IPS-11a (cell line): ENCODE results near the gene HPS1.
A peak's percentile ranks its signal among the peaks of the same experiment; 100 is the strongest.

Experiments
- H3K4me3 ChIP-seq: one replicate; pipeline ENCODE4 v1.5.1; 2013; ENCODE audit warnings: low read depth, low read length, control low read depth

Gene HPS1

DNA sequence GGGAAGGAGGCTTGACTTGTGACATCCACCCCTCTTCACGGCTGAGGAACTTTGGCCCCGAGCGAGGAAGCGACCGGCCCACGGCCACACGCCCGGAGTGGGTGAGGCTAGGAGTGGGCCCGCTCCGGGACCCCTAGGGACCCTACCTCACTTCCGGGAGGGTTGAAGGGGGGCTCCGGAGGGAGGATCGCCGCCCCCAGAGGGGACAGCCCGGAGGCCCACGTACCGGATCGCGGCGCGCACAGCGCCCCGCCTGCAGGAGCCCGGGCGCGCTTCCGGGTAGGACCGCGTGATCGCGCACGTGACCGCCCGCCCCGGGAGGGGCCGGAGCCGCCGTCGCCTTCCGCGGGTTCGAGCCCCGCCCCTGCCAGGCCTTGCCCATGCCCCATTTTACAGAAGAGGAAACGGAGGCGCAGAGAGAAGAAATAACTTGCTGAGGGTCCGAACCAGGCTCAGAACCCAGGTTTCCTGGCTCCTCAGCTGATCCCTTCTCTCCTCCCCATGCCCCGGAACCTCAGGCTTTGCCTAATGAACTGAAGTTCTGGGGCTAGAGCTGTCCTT lies at the start of gene HPS1:
Gene HPS1, minus strand, starts transcription at position 275 of the 561 bp plus-strand sequence. CDS start 3,695 bp downstream, outside the sequence.
- H3K4me3 ChIP-seq = peak within 1 kb of the TSS; percentile 62

- no peak overlapping the region for H3K4me3 ChIP-seq
These were observed 46.0 kb upstream of the HPS1 start for GRCh38 chr10:98492763-98493162.

DNA sequence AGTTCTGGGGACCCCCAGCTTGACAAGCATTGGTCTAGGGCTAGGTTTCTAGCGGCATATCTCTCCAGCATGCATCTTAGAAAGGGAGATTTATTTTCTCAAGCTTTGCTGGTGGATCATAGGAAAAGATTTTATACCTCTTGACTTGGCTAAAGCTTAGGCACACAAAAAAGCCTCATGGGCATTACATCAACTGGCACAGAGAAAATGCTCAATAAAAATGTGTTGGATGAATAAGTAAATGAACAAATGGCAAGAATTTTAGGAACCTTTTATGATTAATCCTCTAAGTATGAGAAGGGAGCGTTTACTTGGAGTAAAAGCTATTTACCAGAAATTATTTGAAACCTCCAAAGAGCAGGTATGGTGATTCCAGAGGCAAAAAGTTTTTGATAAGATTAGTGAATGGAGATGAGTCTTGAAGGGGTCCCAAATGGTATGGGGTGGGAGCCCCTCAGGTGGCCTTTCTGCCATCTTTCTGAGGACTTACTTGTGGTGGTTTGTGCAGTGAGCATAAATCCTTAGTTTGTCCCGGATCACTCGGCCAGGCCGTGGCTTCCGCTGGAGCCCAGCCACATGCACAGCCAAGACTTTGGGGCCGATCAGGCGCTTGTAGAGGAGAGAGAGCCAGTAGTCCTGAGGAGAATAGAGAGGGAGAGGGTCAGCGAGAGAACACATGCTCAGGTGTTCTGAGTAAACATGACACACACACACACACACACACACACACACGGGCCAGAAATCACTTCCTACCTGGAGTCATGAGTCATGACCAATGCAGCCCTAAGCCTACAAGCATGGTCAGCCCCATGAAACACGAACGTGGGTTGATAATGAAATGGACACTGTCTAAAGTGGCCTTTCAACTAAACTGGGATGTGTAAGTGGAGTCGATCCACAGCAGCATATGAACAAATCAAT lies 43.1 kb upstream of the HPS1 start:
- H3K4me3 ChIP-seq = no peak overlapping the region

DNA sequence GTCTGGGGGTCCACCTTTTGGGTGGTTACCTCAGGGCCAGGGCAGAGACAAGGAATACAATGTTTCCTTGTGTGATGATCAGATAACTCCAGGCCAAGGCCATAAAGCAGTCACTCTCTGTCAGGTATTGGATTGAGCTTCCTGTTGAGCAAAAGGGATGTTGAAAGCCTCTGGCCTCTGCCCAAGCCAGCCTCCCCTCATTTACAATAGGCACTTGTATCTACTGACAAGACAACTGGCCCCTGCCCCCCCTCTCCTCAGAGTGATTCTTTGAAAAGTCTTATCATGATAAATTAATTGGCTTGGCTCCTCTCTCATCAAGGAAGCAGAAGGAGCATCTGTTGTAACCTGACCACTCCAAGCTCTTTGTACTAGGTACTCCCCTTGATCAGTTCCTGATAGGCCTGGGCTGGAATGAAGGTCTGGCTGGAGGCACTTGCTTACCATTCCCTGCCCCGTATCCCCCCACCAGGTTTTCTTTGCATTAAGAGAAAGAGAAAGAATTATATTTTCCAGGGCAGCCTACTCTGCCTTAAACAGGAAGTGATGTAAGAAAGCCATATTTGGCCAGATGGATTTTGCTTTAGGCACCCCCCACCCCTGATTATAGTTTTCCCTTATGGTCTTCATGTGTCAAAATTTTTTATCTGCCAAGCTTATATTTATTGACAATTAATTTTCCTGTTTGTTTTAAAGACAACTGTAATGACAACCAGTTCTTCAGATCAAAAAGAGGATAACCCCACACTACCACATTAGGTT lies 42.1 kb upstream of the HPS1 start:
- no peak overlapping the region for H3K4me3 ChIP-seq

- H3K4me3 ChIP-seq = no peak overlapping the region
These were observed 40.9 kb upstream of the HPS1 start for GRCh38 chr10:98487649-98488048.

- H3K4me3 ChIP-seq = no peak overlapping the region
These were observed 39.7 kb upstream of the HPS1 start for GRCh38 chr10:98486421-98486820.

DNA sequence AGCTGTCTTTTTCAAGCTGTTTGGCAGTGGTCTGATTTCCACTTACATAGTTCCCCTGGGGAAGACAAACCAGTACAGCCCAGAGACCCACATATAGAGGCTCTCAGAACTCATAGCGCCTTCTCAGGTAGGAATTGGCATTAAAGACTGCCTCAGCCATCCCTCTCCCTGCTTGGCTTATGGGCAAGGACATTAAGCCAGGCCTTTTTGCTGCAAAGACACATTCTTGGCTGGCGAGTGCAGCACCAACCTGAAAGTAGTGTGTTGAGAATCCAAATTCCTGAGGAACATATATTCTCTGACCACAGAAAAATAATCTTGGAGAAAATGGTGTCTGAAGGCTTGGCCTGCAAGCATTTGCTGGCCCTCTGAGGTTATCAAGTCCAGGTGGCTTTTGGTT lies 39.2 kb upstream of the HPS1 start:
- H3K4me3 ChIP-seq = no peak overlapping the region

- no peak overlapping the region for H3K4me3 ChIP-seq
These were observed 36.9 kb upstream of the HPS1 start for GRCh38 chr10:98483658-98484057.

- no peak overlapping the region for H3K4me3 ChIP-seq
These were observed 35.4 kb upstream of the HPS1 start for GRCh38 chr10:98482096-98482495.

- H3K4me3 ChIP-seq = no peak overlapping the region
These were observed 34.7 kb upstream of the HPS1 start for GRCh38 chr10:98481404-98481945.

GRCh38 chr10:98478430-98479222 lies 31.9 kb upstream of the HPS1 start:
- H3K4me3 ChIP-seq = no peak overlapping the region

DNA sequence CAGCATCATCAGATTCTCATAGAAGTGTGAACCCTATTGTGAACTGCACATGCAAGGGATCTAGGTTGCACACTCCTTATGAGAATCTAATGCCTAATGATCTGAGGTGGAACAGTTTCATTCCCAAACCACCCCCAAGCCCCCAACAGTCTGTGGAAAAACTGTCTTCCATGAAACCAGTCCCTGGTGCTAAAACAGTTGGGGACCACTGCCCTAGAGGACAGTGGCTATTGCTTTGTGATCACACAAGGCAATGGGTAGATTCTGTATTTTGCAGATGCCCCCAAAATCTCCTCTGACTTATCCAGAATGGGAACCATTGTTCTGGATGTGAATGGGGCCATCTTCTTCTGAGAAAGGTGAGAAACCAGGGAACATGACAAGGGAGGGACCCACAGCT lies 31.1 kb upstream of the HPS1 start:
- H3K4me3 ChIP-seq = no peak overlapping the region

DNA sequence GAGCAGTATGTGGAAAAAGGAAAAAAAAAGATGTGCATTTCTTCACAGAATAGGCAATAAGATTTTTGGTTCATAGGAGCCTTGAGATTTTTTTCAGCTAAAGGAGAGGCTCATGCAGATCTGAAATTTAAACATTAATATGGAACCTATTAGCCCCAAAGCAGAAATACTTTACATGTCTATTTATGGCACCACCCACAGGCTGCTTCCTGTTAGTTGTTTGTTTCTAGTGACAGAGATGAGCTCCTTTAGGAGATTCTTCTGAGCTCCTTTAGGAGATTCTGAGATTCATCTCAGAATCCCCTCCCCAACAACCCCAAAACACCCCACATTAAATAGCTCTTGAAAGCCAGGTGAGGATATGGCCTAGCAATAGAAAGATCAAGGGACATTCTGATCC lies 27.9 kb upstream of the HPS1 start:
- no peak overlapping the region for H3K4me3 ChIP-seq

DNA sequence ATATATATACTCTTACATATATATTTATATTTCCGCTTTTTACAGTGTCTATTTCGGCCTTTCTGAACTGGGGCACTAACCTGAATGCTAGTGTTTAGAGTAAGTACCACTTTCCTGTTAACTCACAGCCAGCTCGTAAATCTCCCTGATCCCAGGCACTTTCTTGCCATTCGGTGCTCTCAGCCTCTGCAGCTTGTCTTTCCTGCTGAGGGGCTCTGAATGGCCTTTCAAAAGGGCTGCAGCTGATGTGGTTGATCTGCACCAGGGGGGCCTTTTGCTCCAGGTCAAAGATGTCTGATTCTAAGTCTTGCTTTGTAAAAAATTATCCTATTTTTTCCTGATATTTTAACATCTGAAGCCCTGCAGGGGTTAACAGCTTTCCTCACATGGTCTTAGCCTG lies 25.5 kb upstream of the HPS1 start:
- no peak overlapping the region for H3K4me3 ChIP-seq

DNA sequence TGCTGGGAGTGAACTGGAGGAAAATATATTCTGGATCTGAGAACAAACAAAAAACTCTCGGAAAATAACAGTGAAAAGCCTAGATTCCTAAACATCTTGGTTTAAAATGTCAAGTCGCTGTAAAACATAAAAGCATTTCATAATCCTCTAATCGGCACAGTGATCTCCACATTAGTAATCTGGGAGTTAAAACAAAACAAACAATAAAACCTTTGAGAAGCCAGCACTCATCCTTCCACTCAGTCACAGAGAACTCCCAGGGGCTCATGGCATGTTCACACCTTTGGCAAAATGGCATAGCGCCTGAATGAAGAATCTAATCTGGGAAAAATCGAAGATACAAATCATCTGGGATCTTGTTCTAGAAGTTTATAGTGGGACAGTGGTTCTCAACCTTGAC lies 24.1 kb upstream of the HPS1 start:
- H3K4me3 ChIP-seq = no peak overlapping the region

DNA sequence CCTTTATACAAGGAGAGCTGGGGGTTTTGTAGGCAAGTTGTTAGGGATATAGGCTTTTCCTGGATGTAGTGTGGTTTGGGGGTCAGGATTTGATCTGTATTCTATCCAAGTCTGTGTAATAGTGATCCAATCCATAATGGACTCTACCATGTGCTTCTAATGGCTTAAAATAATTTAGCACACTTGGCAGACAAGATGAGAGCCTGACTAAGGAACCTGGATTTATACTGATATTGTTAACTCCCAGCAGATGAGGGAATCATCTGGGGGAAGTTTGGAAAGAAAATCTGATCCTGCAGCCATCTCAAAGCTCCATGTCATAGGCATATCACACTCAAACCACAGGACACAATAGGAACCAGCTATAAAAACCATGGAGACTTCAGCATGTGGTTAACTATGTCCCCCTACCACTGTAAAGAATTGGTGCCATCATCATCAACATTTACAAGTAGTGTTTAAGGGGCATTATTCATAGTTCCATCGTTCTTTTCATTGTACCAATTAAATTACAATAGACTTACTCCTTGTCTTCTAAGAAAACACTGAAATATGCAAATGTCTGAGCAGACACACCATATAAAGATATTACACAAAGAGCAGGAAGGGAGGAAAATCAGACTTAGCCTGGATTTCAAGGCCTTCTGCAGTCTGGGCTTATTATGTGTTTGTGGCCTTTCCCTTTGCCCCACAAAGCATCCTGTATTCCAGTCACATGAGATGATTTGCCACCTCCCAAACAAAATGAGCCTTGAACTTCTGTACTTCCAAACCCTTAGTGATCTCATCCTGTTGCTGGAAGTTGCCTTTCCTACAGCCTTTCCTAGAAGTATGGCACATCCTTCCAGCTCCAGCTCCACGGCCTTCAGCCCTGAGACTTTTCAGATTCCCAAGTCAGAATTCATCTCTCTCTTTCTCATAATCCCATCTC lies 22.5 kb upstream of the HPS1 start:
- H3K4me3 ChIP-seq = no peak overlapping the region

DNA sequence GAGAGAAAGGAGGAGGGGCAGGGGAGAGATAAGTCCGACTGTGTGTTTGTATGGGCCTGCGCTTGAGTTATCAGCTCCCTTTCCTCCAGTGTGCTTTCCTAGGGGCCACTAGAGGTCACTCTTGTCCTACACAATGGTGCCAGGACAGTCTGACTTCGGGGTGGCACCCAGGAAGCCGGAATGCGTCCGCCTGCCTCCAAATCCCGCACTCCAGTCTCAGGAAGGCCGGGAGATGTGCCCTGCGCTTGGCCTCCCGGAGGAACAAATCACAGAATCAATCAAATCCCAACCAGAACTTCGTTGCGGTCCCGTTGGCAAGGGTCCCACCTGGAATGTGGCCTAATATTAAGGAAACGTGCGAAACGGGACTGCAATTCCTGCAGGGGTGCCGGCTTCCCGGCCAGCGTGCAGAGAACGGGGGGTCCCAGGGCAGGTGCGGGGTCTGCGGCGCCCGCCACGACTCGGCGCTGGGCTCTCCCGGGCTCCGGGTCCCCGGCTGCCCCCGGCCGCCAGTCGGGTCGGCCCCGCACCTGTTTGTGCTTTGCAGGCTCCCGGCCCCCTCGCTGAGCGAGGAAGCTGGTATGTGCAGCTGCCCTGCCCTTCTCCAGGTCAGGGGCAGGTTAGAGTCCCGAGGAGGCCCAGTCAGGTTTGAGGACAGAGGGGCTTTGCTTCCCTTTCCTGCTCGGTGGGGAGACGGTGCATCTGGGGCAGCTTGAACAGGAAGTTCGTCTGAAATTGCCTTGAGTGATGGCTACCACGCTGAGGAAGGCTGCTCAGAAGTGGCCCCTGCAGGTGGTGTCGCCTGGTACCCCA lies 21.0 kb upstream of the HPS1 start:
- peak overlapping the region; percentile 45 for H3K4me3 ChIP-seq

- no peak overlapping the region for H3K4me3 ChIP-seq
These were observed 20.2 kb upstream of the HPS1 start for GRCh38 chr10:98466861-98467505.
